Kidney epithelial cell (primary cell): ENCODE results near the gene DSCAML1. TPM values are rescaled to one million over a fixed set of nuclear protein-coding genes. Genes with fewer than 3 reads are reported as not detected.

Experiments used
- DNase-seq: peaks from one replicate; pipeline ENCODE4 v3.0.0-alpha.2; 2010; ENCODE audit warnings: low read depth
- H3K27me3 ChIP-seq: 2 replicates; pipeline ENCODE4 v1.6.0; 2011; ENCODE audit warnings: low read length; ENCODE audit not compliant: control insufficient read depth, insufficient read depth
- H3K36me3 ChIP-seq: 2 replicates; pipeline ENCODE4 v1.5.1; 2011; ENCODE audit warnings: low read length; ENCODE audit not compliant: control insufficient read depth, insufficient read depth
- H3K4me3 ChIP-seq: 2 replicates; pipeline ENCODE4 v1.5.1; 2011; ENCODE audit warnings: low read depth, mild to moderate bottlenecking, control low read depth, low read length
- CTCF ChIP-seq: IDR thresholded peaks from 2 replicates; pipeline ENCODE4 v1.5.1; 2011; ENCODE audit warnings: mild to moderate bottlenecking, moderate library complexity, low read length, control low read depth, inconsistent platforms; ENCODE audit not compliant: insufficient read depth, poor library complexity, severe bottlenecking
- total RNA-seq: library from RNA; depleted of rRNA; stranded (reverse); fragments of >200 nt; gene quantifications from 2 replicates; pipeline ENCODE4 v1.2.3, GENCODE V29; 2015

The DSCAML1 gene
- total RNA-seq, 1 donor from 2014 or later, result 3.1 TPM

- no peak for TF ChIP-seq CTCF
- H3K27me3 ChIP-seq, result peaks cover 9% of the 10 kb centered on the region
- no peak for DNase-seq
- no peak overlapping the region for H3K4me3 ChIP-seq
- H3K36me3 ChIP-seq, result no peaks in the 10 kb centered on the region
Observed at GRCh38 chr11:117691516-117691915, 105.5 kb downstream of the DSCAML1 start.

GRCh38 chr11:117691218-117691514, 105.8 kb downstream of the DSCAML1 start:
- H3K36me3 ChIP-seq, result no peaks in the 10 kb centered on the region
- no peak overlapping the region for H3K4me3 ChIP-seq
- no peak for DNase-seq
- peaks cover 8% of the 10 kb centered on the region for H3K27me3 ChIP-seq
- TF ChIP-seq CTCF, result no peak

- Histone ChIP-seq H3K4me3 (no peak overlapping the region), H3K36me3 (no peaks in the 10 kb centered on the region), H3K27me3 (peaks cover 8% of the 10 kb centered on the region)
- TF ChIP-seq CTCF, result no peak
- DNase-seq, result no peak
Observed at GRCh38 chr11:117690484-117691217, 106.4 kb downstream of the DSCAML1 start.

GRCh38 chr11:117688255-117688797, 108.7 kb downstream of the DSCAML1 start:
- Histone ChIP-seq H3K36me3 (no peaks in the 10 kb centered on the region), H3K4me3 (no peak overlapping the region), H3K27me3 (peaks cover 8% of the 10 kb centered on the region)
- no peak for TF ChIP-seq CTCF
- no peak for DNase-seq

GRCh38 chr11:117687776-117688175, 109.2 kb downstream of the DSCAML1 start:
- Histone ChIP-seq H3K4me3 (no peak overlapping the region), H3K36me3 (no peaks in the 10 kb centered on the region), H3K27me3 (peaks cover 8% of the 10 kb centered on the region)
- no peak for DNase-seq
- TF ChIP-seq CTCF, result no peak

GRCh38 chr11:117686711-117687110, 110.3 kb downstream of the DSCAML1 start:
- Histone ChIP-seq H3K27me3 (peaks cover 14% of the 10 kb centered on the region), H3K36me3 (no peaks in the 10 kb centered on the region), H3K4me3 (no peak overlapping the region)
- DNase-seq, result no peak
- TF ChIP-seq CTCF, result no peak
